Loucy (cell line): ENCODE results near the gene SYNE3.
A peak's percentile ranks its signal among the peaks of the same experiment; 100 is the strongest.

ENCODE experiments used
- H2AFZ ChIP-seq: fragments of 200-600 bp; sonication (generic); 2 replicates; pipeline ENCODE4 v1.6.0; 2016; ENCODE audit warnings: antibody characterized with exemption, mild to moderate bottlenecking, low read length, moderate library complexity
- H3F3A ChIP-seq: fragments of 200-600 bp; 2 replicates; pipeline ENCODE4 v1.6.0; 2016; ENCODE audit warnings: antibody characterized with exemption, low read depth, mild to moderate bottlenecking
- H3K27me3 ChIP-seq: fragments of 200-600 bp; sonication (generic); 2 replicates; pipeline ENCODE4 v1.6.1; 2014; ENCODE audit warnings: low read length, mild to moderate bottlenecking; ENCODE audit not compliant: insufficient read depth, poor library complexity, severe bottlenecking
- H3K36me3 ChIP-seq: fragments of 200-600 bp; sonication (generic); 2 replicates; pipeline ENCODE4 v1.6.1; 2016; ENCODE audit warnings: low read length; ENCODE audit not compliant: insufficient read depth
- H3K4me1 ChIP-seq: fragments of 200-600 bp; sonication (generic); 2 replicates; pipeline ENCODE4 v1.5.1; 2014; ENCODE audit warnings: low read length, mild to moderate bottlenecking; ENCODE audit not compliant: insufficient read depth, poor library complexity, severe bottlenecking
- H3K4me2 ChIP-seq: fragments of 200-600 bp; sonication (generic); 2 replicates; pipeline ENCODE4 v1.6.0; 2014; ENCODE audit warnings: antibody characterized with exemption, low read length, low read depth, mild to moderate bottlenecking; ENCODE audit not compliant: poor library complexity, severe bottlenecking
- H3K4me3 ChIP-seq: fragments of 200-600 bp; sonication (generic); 2 replicates; pipeline ENCODE4 v1.5.1; 2014; ENCODE audit warnings: low read length, mild to moderate bottlenecking, mixed read lengths; ENCODE audit not compliant: poor library complexity, severe bottlenecking
- H3K79me2 ChIP-seq: fragments of 200-600 bp; sonication (generic); 2 replicates; pipeline ENCODE4 v1.6.1; 2014; ENCODE audit warnings: low read length; ENCODE audit not compliant: insufficient read depth
- H3K9ac ChIP-seq: fragments of 200-600 bp; sonication (generic); 2 replicates; pipeline ENCODE4 v1.6.0; 2014; ENCODE audit warnings: mild to moderate bottlenecking, low read depth, low read length, moderate library complexity; ENCODE audit not compliant: poor library complexity, severe bottlenecking
- H3K9me2 ChIP-seq: fragments of 200-600 bp; sonication (generic); replicated peaks from 2 replicates; pipeline ENCODE4 v1.6.1; 2016; ENCODE audit warnings: low read depth, low read length, mixed read lengths
- H3K9me3 ChIP-seq: fragments of 200-600 bp; sonication (generic); 2 replicates; pipeline ENCODE4 v1.6.1; 2014; ENCODE audit warnings: mild to moderate bottlenecking, antibody characterized with exemption, low read length, low read depth; ENCODE audit not compliant: insufficient read depth
- H4K20me1 ChIP-seq: fragments of 200-600 bp; sonication (generic); 2 replicates; pipeline ENCODE4 v1.6.0; 2014; ENCODE audit warnings: antibody characterized with exemption, low read length, mild to moderate bottlenecking; ENCODE audit not compliant: insufficient read depth, poor library complexity, severe bottlenecking
- CTCF ChIP-seq: fragments of 200-600 bp; sonication (generic); conservative IDR thresholded peaks from 2 replicates; pipeline ENCODE4 v1.5.1; 2014; ENCODE audit warnings: mild to moderate bottlenecking, antibody characterized with exemption, low read length
- EZH2phosphoT487 ChIP-seq: fragments of 200-600 bp; IDR thresholded peaks from 2 replicates; pipeline ENCODE4 v1.6.1; 2018; ENCODE audit warnings: antibody characterized with exemption, mild to moderate bottlenecking, moderate library complexity, borderline replicate concordance

The SYNE3 gene

GRCh38 chr14:95518045-95518751, 1.7 kb upstream of the SYNE3 start:
- Histone ChIP-seq H3K4me3 (peak overlapping the region; percentile 18), H3K27me3 (no peaks in the 10 kb centered on the region), H3K36me3 (no peaks in the 10 kb centered on the region), H3K9me2 (no peaks in the 10 kb centered on the region), H3K79me2 (no peaks in the 10 kb centered on the region), H4K20me1 (no peaks in the 10 kb centered on the region), H3K9ac (peak overlapping the region; percentile 74), H3K9me3 (no peaks in the 10 kb centered on the region), H2AFZ (peak overlapping the region; percentile 24; the same call in 1 of the 2 replicates), H3K4me2 (peak overlapping the region; percentile 80), H3K4me1 (peaks cover 53% of the 10 kb centered on the region), H3F3A (no peaks in the 10 kb centered on the region)
- TF ChIP-seq EZH2phosphoT487: no peak

DNA sequence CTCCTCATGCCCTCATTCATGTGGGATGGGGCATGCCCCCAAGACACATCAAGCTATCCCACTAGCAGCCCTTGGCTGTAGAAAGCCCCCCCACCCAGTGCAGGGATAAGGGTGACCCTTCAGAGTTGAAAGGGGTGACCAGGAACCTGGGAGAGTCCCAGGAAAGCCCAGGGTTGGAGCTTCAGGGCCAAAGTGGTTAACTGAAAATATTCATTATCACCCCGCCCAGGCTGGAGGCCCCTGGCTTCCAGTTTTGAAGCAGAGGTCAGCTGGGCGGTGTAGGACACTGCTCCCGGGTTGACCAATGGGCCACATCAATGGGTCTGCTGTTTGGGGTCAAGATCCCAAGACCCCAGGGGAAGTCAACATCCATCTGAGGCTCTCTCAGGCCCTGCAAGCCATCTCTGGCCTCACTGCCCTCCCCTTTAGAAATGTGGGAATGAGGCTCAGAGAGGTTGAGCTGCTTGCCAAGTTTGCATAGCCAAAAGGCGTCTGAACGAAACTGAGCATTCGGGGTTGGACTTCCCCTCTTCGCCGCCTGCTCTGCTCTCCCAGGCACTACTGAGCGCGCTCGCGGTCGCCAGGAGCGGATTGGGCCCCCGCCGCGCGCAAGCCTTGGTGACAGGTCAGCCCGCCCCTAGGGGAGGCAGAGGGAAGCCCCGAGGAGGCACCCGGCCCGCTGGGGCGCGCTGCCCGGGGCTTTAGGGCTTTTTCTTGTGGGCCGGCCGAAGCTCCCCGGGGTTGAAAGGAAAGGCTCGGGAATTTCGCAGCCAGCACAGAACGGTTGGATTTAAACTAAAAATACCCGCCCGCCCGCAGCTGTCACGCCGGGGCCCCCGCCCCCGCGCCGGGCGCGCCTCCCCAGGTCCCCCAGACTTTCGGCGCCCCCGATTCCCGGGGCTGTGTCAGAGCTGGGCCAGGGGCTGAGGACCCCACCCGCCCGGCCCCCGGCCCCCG, 576 bp downstream of the SYNE3 start:
- Histone ChIP-seq H3K9me2 (no peaks in the 10 kb centered on the region), H3K4me3 (peak overlapping the region; percentile 20), H3K79me2 (no peaks in the 10 kb centered on the region), H3K9me3 (no peaks in the 10 kb centered on the region), H3K4me2 (peak overlapping the region; percentile 17), H4K20me1 (no peaks in the 10 kb centered on the region), H3F3A (no peaks in the 10 kb centered on the region), H3K4me1 (peaks cover 47% of the 10 kb centered on the region), H3K9ac (no peak overlapping the region), H3K27me3 (no peaks in the 10 kb centered on the region), H2AFZ (no peak overlapping the region), H3K36me3 (no peaks in the 10 kb centered on the region)
- TF ChIP-seq EZH2phosphoT487: no peak
- TF ChIP-seq CTCF: no peak

- no peaks in the 10 kb centered on the region for H3K79me2 ChIP-seq
- TF ChIP-seq EZH2phosphoT487: no peak
- TF ChIP-seq CTCF: no peak
- no peaks in the 10 kb centered on the region for H3K9me3 ChIP-seq
- no peak overlapping the region for H2AFZ ChIP-seq
- H3K27me3 ChIP-seq: no peaks in the 10 kb centered on the region
- peak overlapping the region; percentile 17 for H3K4me2 ChIP-seq
- no peaks in the 10 kb centered on the region for H3K36me3 ChIP-seq
- H3K9me2 ChIP-seq: no peaks in the 10 kb centered on the region
- no peak overlapping the region for H3K4me3 ChIP-seq
- H3F3A ChIP-seq: no peaks in the 10 kb centered on the region
- H3K4me1 ChIP-seq: peaks cover 41% of the 10 kb centered on the region
- H4K20me1 ChIP-seq: no peaks in the 10 kb centered on the region
- no peak overlapping the region for H3K9ac ChIP-seq
These were observed 1.4 kb downstream of the SYNE3 start for GRCh38 chr14:95515080-95515489.
